GM23338 (cell line): ENCODE measurements around the gene ARAP1. TPM values are rescaled to one million over a fixed set of nuclear protein-coding genes. Genes with fewer than 3 reads are reported as not detected.

Source experiments
- ATAC-seq: fragments of 200-7000 bp; cut with Tn5 transposase; 3 replicates; pipeline ENCODE4 v1.9.1; 2020
- DNase-seq: peaks from one replicate; pipeline ENCODE4 v3.0.0-alpha.2; 2015; ENCODE audit warnings: low spot score
- H2AFZ ChIP-seq: fragments of 200-600 bp; sonication (generic); 2 replicates; pipeline ENCODE4 v1.8.0; 2016; ENCODE audit warnings: antibody characterized with exemption, mild to moderate bottlenecking, moderate library complexity
- H3F3A ChIP-seq: fragments of 200-600 bp; sonication (generic); replicated peaks from 2 replicates; pipeline ENCODE4 v1.8.0; 2017; ENCODE audit warnings: antibody characterized with exemption, mixed run types, low read depth
- H3K27ac ChIP-seq: fragments of 200-600 bp; sonication (generic); 2 replicates; pipeline ENCODE4 v1.6.1; 2016; ENCODE audit warnings: low read depth
- H3K27me3 ChIP-seq: fragments of 200-600 bp; sonication (generic); 2 replicates; pipeline ENCODE4 v1.8.0; 2016; ENCODE audit warnings: mild to moderate bottlenecking, mixed run types, moderate library complexity; ENCODE audit not compliant: insufficient read depth
- H3K36me3 ChIP-seq: fragments of 200-600 bp; sonication (generic); 2 replicates; pipeline ENCODE4 v1.8.0; 2016; ENCODE audit warnings: mild to moderate bottlenecking; ENCODE audit not compliant: insufficient read depth
- H3K4me1 ChIP-seq: fragments of 200-600 bp; sonication (generic); 2 replicates; pipeline ENCODE4 v1.8.0; 2016; ENCODE audit warnings: mild to moderate bottlenecking, moderate library complexity; ENCODE audit not compliant: insufficient read depth
- H3K4me2 ChIP-seq: fragments of 200-600 bp; sonication (generic); 2 replicates; pipeline ENCODE4 v1.7.1; 2017; ENCODE audit warnings: mixed run types
- H3K4me3 ChIP-seq: fragments of 200-600 bp; sonication (generic); 2 replicates; pipeline ENCODE4 v1.6.1; 2016; ENCODE audit warnings: mixed run types
- H3K79me2 ChIP-seq: fragments of 200-600 bp; sonication (generic); replicated peaks from 2 replicates; pipeline ENCODE4 v1.8.0; 2017; ENCODE audit warnings: mild to moderate bottlenecking; ENCODE audit not compliant: insufficient read depth
- H3K9me2 ChIP-seq: fragments of 200-600 bp; sonication (generic); 2 replicates; pipeline ENCODE4 v1.8.0; 2017; ENCODE audit not compliant: insufficient read depth
- H4K20me1 ChIP-seq: fragments of 200-600 bp; sonication (generic); replicated peaks from 2 replicates; pipeline ENCODE4 v1.8.0; 2017; ENCODE audit warnings: mild to moderate bottlenecking; ENCODE audit not compliant: insufficient read depth
- H3K27ac Mint-ChIP-seq: 2 replicates; pipeline ENCODE4 v1.8.0; 2020; ENCODE audit warnings: inconsistent platforms, mild to moderate bottlenecking, moderate library complexity, mixed read lengths
- H3K27me3 Mint-ChIP-seq: 3 replicates; pipeline ENCODE4 v1.8.0; 2022; ENCODE audit warnings: low read depth, mild to moderate bottlenecking, moderate library complexity, mixed read lengths, inconsistent platforms; ENCODE audit not compliant: insufficient read depth, poor library complexity
- H3K36me3 Mint-ChIP-seq: 3 replicates; pipeline ENCODE4 v1.8.0; 2021; ENCODE audit warnings: low read depth, mild to moderate bottlenecking, inconsistent platforms, moderate library complexity, mixed read lengths
- H3K4me1 Mint-ChIP-seq: 3 replicates; pipeline ENCODE4 v1.8.0; 2020; ENCODE audit warnings: mild to moderate bottlenecking, inconsistent platforms, mixed read lengths
- H3K4me3 Mint-ChIP-seq: 3 replicates; pipeline ENCODE4 v1.8.0; 2021; ENCODE audit warnings: moderate library complexity, mild to moderate bottlenecking, inconsistent platforms, mixed read lengths
- H3K9me3 Mint-ChIP-seq: 3 replicates; pipeline ENCODE4 v1.8.0; 2020; ENCODE audit warnings: moderate library complexity, mild to moderate bottlenecking, inconsistent platforms, mixed read lengths
- CREB1 ChIP-seq: fragments of 250-450 bp; sonication (Bioruptor Pico); IDR thresholded peaks from 2 replicates; pipeline ENCODE4 v1.5.0; 2020; ENCODE audit warnings: low read depth, mild to moderate bottlenecking, moderate library complexity
- CTCF ChIP-seq, 2 experiments: fragments of 200-600 bp in 1 of 2; sonication (generic) in 1 of 2; conservative IDR thresholded peaks; 2 replicates each; pipeline versions ENCODE4 v1.5.1 to v1.6.1; 2016 to 2017; ENCODE audit warnings: antibody characterized with exemption in 2 of 2, low read depth in 2 of 2, mild to moderate bottlenecking in 2 of 2, moderate library complexity in 1 of 2
- ETS1 ChIP-seq: IDR thresholded peaks from 2 replicates; pipeline ENCODE4 v1.6.1; 2016; ENCODE audit warnings: antibody characterized with exemption
- EZH2phosphoT487 ChIP-seq: fragments of 200-600 bp; sonication (generic); IDR thresholded peaks from one replicate; pipeline ENCODE4 v1.8.1; 2018; ENCODE audit warnings: antibody characterized with exemption; ENCODE audit not compliant: unreplicated experiment
- JUNB ChIP-seq: IDR thresholded peaks from one replicate; pipeline ENCODE4 v1.6.1; 2016; ENCODE audit warnings: antibody characterized with exemption; ENCODE audit not compliant: unreplicated experiment
- NANOG ChIP-seq: IDR thresholded peaks from 2 replicates; pipeline ENCODE4 v1.6.1; 2016; ENCODE audit warnings: antibody characterized with exemption, borderline replicate concordance
- REST ChIP-seq: IDR thresholded peaks from one replicate; pipeline ENCODE4 v1.6.1; 2018; ENCODE audit warnings: antibody characterized with exemption; ENCODE audit not compliant: unreplicated experiment
- ZNF114 ChIP-seq: fragments of 250-450 bp; sonication (Bioruptor Pico); IDR thresholded peaks from 2 replicates; pipeline ENCODE4 v1.5.0; 2020; ENCODE audit warnings: mild to moderate bottlenecking, moderate library complexity
- ZNF331 ChIP-seq: fragments of 250-450 bp; sonication (Bioruptor Pico); IDR thresholded peaks from 2 replicates; pipeline ENCODE4 v1.5.0; 2020; ENCODE audit warnings: low read depth, mild to moderate bottlenecking, moderate library complexity
- ZNF462 ChIP-seq: fragments of 250-450 bp; sonication (Bioruptor Pico); IDR thresholded peaks from 2 replicates; pipeline ENCODE4 v1.5.0; 2020; ENCODE audit warnings: mild to moderate bottlenecking, moderate library complexity
- polyA plus RNA-seq: library from polyadenylated mRNA; unstranded; fragments of >200 nt; fragmentation: Nextera tagmentation; extraction: Ambion mirVana; gene quantifications from 2 replicates; pipeline ENCODE4 v1.2.1, GENCODE V29; 2016
- total RNA-seq: library from RNA; depleted of rRNA; stranded (reverse); fragments of >200 nt; shearing (Covaris generic); gene quantifications from 2 replicates; pipeline ENCODE4 v1.2.3, GENCODE V29; 2014

Gene ARAP1
- total and polyA plus RNA-seq, 2 experiments from 2014 or later: 24.5 to 116 TPM

GRCh38 chr11:72730737-72731136 is 21.5 kb downstream of the ARAP1 start (continued):
- TF ChIP-seq ZNF462 (CRISPR knock-in tag): no peak
- no peak for TF ChIP-seq CTCF (conservative IDR thresholded peaks at IDR 0.05; ENCODE audit: low read depth in 2 of 2)
- TF ChIP-seq ZNF331 (CRISPR knock-in tag): no peak
- TF ChIP-seq JUNB: no peak
- no peak for TF ChIP-seq EZH2phosphoT487

- peak; percentile 86 for ATAC-seq
- no peak overlapping the region; the same call in 1 of the 2 replicates for H3K27ac Mint-ChIP-seq
- peaks cover 7% of the 10 kb centered on the region; the same call in 1 of the 2 replicates for H4K20me1 ChIP-seq
- TF ChIP-seq ZNF114 (CRISPR knock-in tag) (no peak), CTCF (conservative IDR thresholded peaks at IDR 0.05; ENCODE audit: low read depth in 2 of 2) (no peak), NANOG (no peak), EZH2phosphoT487 (no peak), CREB1 (CRISPR knock-in tag) (no peak), REST (no peak), ETS1 (no peak)
Measured at GRCh38 chr11:72730243-72730642, 22.0 kb downstream of the ARAP1 start.

More at GRCh38 chr11:72730243-72730642, 22.0 kb downstream of the ARAP1 start:
- Histone ChIP-seq H3K79me2 (peaks cover 53% of the 10 kb centered on the region), H3K4me3 (no peak overlapping the region), H3F3A (no peaks in the 10 kb centered on the region), H2AFZ (no peak overlapping the region), H3K27ac (0 out of 2 replicates have a peak overlapping the region, but pooled peaks have one; percentile 33), H3K36me3 (no peaks in the 10 kb centered on the region), H3K27me3 (no peaks in the 10 kb centered on the region), H3K4me2 (peak overlapping the region; percentile 4; the same call in 1 of the 2 replicates), H3K9me2 (no peaks in the 10 kb centered on the region), H3K4me1 (peaks cover 6% of the 10 kb centered on the region)
- H3K27me3 Mint-ChIP-seq: peaks cover 9% of the 10 kb centered on the region
- no peak overlapping the region for H3K4me3 Mint-ChIP-seq
- peak; percentile 78 for DNase-seq
- peaks cover 26% of the 10 kb centered on the region for H3K36me3 Mint-ChIP-seq
- no peaks in the 10 kb centered on the region; the same call in 2 of the 3 replicates for H3K9me3 Mint-ChIP-seq
- H3K4me1 Mint-ChIP-seq: peaks cover 20% of the 10 kb centered on the region
